ENCODE data around the gene ELAVL3. TPM values are rescaled to one million over a fixed set of nuclear protein-coding genes. Genes with fewer than 3 reads are reported as not detected.

ELAVL3 gene
- total and polyA plus RNA-seq, 2 donors (not counting 1 experiment from before 2014, with no cell fraction given): under 0.01 TPM; not detected in 1

DNA sequence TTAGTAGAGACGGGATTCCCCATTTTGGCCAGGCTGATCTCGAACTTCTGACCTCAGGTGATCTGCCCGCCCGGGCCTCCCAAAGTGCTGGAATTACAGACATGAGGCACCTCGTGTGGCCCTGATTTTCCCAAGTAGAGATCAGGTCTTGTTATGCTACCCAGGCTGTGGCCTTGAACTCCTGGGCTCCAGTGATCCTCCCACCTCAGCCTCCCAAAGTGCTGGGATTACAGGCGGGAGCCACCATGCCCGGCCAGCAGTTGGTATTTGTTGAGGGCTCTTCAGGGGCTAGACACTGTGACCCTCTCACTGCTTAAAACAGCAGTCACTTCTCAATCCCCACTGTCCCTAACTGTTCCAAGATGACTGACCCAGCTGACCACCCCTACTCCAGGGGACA lies 8.5 kb upstream of the ELAVL3 start:
- TF ChIP-seq EZH2 (IDR thresholded peaks at IDR 0.05; ENCODE audit: low read length, missing control alignments): no peak
- TF ChIP-seq, protein P1, sequence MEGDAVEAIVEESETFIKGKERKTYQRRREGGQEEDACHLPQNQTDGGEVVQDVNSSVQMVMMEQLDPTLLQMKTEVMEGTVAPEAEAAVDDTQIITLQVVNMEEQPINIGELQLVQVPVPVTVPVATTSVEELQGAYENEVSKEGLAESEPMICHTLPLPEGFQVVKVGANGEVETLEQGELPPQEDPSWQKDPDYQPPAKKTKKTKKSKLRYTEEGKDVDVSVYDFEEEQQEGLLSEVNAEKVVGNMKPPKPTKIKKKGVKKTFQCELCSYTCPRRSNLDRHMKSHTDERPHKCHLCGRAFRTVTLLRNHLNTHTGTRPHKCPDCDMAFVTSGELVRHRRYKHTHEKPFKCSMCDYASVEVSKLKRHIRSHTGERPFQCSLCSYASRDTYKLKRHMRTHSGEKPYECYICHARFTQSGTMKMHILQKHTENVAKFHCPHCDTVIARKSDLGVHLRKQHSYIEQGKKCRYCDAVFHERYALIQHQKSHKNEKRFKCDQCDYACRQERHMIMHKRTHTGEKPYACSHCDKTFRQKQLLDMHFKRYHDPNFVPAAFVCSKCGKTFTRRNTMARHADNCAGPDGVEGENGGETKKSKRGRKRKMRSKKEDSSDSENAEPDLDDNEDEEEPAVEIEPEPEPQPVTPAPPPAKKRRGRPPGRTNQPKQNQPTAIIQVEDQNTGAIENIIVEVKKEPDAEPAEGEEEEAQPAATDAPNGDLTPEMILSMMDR (conservative IDR thresholded peaks at IDR 0.05 in 1 of 2, IDR thresholded peaks at IDR 0.05 in 1 of 2; ENCODE audit: low read depth in 1 of 2, low read length in 2 of 2): no peak
- no peak overlapping the region for H3K4me2 ChIP-seq (ENCODE audit: extremely low read depth, insufficient read depth, low read length)
- H2AFZ ChIP-seq (ENCODE audit: low read length): no peak overlapping the region
- H3K4me3 ChIP-seq (replicated peaks in 1 of 4; ENCODE audit: control extremely low read depth in 1 of 4, insufficient read depth in 1 of 4, low read depth in 3 of 4, low read length in 4 of 4): no peak overlapping the region
- no peaks in the 10 kb centered on the region for H3K9me3 ChIP-seq (ENCODE audit: control insufficient read depth, insufficient read depth, low read depth, low read length)
- H3K27me3 ChIP-seq (ENCODE audit: control insufficient read depth, insufficient read depth, low read length): no peaks in the 10 kb centered on the region
- H3K27ac ChIP-seq (ENCODE audit: insufficient read depth, low read length): no peak overlapping the region
- no peaks in the 10 kb centered on the region for H4K20me1 ChIP-seq (ENCODE audit: control insufficient read depth, extremely low read depth, insufficient read depth, low read length)
- H3K36me3 ChIP-seq (ENCODE audit: control insufficient read depth, insufficient read depth, low read length): peaks cover 2% of the 10 kb centered on the region
- no peaks in the 10 kb centered on the region for H3K4me1 ChIP-seq (ENCODE audit: control insufficient read depth, extremely low read depth, insufficient read depth, low read length)
- H3K9ac ChIP-seq (ENCODE audit: insufficient read depth, low read length): no peak overlapping the region
- H3K79me2 ChIP-seq (ENCODE audit: control insufficient read depth, insufficient read depth, low read length): no peaks in the 10 kb centered on the region
- no peak for DNase-seq (ENCODE audit: low read depth in 2 of 2)

DNA sequence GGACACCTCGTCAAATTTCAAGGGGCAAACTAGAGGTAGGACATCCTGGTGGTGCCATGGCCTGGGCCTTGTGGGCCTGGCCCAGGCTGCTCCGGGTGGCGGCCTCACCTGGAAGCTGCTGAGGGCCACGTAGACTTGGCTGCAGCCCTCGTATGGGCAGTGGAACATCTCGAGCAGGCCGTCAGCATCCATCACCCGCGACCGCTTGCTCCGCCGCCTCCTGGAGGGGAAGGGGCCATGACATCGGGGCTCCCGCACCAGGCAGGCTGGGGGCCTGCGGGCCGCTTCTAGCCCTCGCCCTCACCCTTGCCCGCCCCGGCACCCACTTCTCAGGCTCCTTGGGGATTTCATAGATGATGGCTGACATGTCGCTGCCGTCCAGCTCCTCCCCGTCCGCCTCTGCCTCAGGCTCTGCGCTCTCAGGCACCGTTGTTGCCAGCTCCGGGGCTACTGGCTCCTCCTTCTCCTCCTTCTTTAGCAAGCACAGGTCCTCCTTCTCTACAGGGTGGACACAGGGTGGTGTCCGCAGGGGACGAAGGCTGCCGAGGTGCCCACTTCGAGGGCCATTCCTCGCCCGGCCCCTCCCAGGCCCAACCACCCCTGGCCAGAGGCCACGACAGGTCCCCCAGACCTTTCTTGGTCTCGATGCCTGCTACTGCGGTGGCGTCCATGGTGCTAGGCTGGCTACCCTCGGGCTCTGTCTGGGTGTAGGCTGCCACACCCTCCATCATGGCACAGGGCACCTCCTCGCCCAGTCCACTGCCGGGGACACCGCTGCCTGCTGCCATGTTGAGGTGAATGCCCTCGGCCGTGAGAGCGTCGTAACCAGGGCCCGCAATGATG lies 6.0 kb upstream of the ELAVL3 start:
- Histone ChIP-seq H3K4me3 (replicated peaks in 1 of 4; ENCODE audit: control extremely low read depth in 1 of 4, insufficient read depth in 1 of 4, low read depth in 3 of 4, low read length in 4 of 4) (no peak overlapping the region), H4K20me1 (ENCODE audit: control insufficient read depth, extremely low read depth, insufficient read depth, low read length) (no peaks in the 10 kb centered on the region), H3K9me3 (ENCODE audit: control insufficient read depth, insufficient read depth, low read depth, low read length) (no peaks in the 10 kb centered on the region), H3K27me3 (ENCODE audit: control insufficient read depth, insufficient read depth, low read length) (peaks cover 4% of the 10 kb centered on the region), H3K79me2 (ENCODE audit: control insufficient read depth, insufficient read depth, low read length) (no peaks in the 10 kb centered on the region), H3K36me3 (ENCODE audit: control insufficient read depth, insufficient read depth, low read length) (peaks cover 2% of the 10 kb centered on the region), H3K4me2 (ENCODE audit: extremely low read depth, insufficient read depth, low read length) (no peak overlapping the region), H3K4me1 (ENCODE audit: control insufficient read depth, extremely low read depth, insufficient read depth, low read length) (no peaks in the 10 kb centered on the region), H3K9ac (ENCODE audit: insufficient read depth, low read length) (no peak overlapping the region), H3K27ac (ENCODE audit: insufficient read depth, low read length) (no peak overlapping the region), H2AFZ (ENCODE audit: low read length) (no peak overlapping the region)
- TF ChIP-seq, protein P1 (conservative IDR thresholded peaks at IDR 0.05 in 1 of 2, IDR thresholded peaks at IDR 0.05 in 1 of 2; ENCODE audit: low read depth in 1 of 2, low read length in 2 of 2): no peak
- no peak for TF ChIP-seq EZH2 (IDR thresholded peaks at IDR 0.05; ENCODE audit: low read length, missing control alignments)
- DNase-seq (ENCODE audit: low read depth in 2 of 2): no peak

DNA sequence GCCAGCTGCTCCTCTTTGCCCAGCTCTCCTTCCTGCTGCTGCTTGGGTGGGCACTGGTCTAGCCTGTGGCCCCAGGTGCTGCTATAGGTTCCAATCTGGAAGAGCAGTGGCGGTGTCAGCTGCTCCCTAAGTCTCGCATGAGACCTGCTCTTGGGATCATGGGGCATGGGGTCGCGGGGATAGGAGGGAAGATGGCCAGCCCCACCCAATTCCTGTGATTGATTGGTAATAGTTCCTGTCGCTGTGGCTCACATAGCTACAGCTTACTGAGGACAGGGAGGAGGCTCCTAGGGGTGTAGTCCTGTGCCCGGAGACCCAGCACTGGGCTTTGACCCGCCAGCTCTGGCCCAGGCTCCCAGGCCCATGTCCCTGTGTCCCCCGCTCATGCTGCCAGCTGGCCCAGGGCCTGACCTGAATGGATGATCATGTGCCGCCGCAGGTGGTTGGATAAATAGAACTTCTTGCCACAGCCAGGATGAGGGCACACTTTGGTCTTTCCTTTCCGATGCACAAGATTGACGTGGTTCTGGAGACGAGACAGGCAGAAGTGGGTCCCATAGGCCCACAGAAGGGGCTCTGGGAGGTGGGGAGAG lies 4.5 kb upstream of the ELAVL3 start:
- H3K79me2 ChIP-seq (ENCODE audit: control insufficient read depth, insufficient read depth, low read length): no peaks in the 10 kb centered on the region
- TF ChIP-seq, protein P1 (conservative IDR thresholded peaks at IDR 0.05 in 1 of 2, IDR thresholded peaks at IDR 0.05 in 1 of 2; ENCODE audit: low read depth in 1 of 2, low read length in 2 of 2): no peak
- no peak for TF ChIP-seq EZH2 (IDR thresholded peaks at IDR 0.05; ENCODE audit: low read length, missing control alignments)
- H3K4me3 ChIP-seq (replicated peaks in 1 of 4; ENCODE audit: control extremely low read depth in 1 of 4, insufficient read depth in 1 of 4, low read depth in 3 of 4, low read length in 4 of 4): no peak overlapping the region
- H3K4me1 ChIP-seq (ENCODE audit: control insufficient read depth, extremely low read depth, insufficient read depth, low read length): no peaks in the 10 kb centered on the region
- no peaks in the 10 kb centered on the region for H4K20me1 ChIP-seq (ENCODE audit: control insufficient read depth, extremely low read depth, insufficient read depth, low read length)
- no peak for DNase-seq (ENCODE audit: low read depth in 2 of 2)
- H3K9ac ChIP-seq (ENCODE audit: insufficient read depth, low read length): no peak overlapping the region
- no peaks in the 10 kb centered on the region for H3K9me3 ChIP-seq (ENCODE audit: control insufficient read depth, insufficient read depth, low read depth, low read length)
- H2AFZ ChIP-seq (ENCODE audit: low read length): no peak overlapping the region
- peaks cover 18% of the 10 kb centered on the region for H3K27me3 ChIP-seq (ENCODE audit: control insufficient read depth, insufficient read depth, low read length)
- no peak overlapping the region for H3K27ac ChIP-seq (ENCODE audit: insufficient read depth, low read length)
- H3K36me3 ChIP-seq (ENCODE audit: control insufficient read depth, insufficient read depth, low read length): no peaks in the 10 kb centered on the region
- H3K4me2 ChIP-seq (ENCODE audit: extremely low read depth, insufficient read depth, low read length): no peak overlapping the region
